GM18505 (cell line): Measurements from ENCODE around the gene ACTN1.

Experiments
- ATAC-seq: cut with Tn5 transposase; IDR thresholded peaks from one replicate; pipeline ENCODE4 v1.9.1; 2021; ENCODE audit not compliant: unreplicated experiment
- POLR2A ChIP-seq: IDR thresholded peaks from 4 replicates; pipeline ENCODE4 v1.6.1; 2011; ENCODE audit warnings: borderline replicate concordance; ENCODE audit not compliant: insufficient read depth, insufficient read length; ENCODE audit errors: extremely low read depth

The ACTN1 gene

DNA sequence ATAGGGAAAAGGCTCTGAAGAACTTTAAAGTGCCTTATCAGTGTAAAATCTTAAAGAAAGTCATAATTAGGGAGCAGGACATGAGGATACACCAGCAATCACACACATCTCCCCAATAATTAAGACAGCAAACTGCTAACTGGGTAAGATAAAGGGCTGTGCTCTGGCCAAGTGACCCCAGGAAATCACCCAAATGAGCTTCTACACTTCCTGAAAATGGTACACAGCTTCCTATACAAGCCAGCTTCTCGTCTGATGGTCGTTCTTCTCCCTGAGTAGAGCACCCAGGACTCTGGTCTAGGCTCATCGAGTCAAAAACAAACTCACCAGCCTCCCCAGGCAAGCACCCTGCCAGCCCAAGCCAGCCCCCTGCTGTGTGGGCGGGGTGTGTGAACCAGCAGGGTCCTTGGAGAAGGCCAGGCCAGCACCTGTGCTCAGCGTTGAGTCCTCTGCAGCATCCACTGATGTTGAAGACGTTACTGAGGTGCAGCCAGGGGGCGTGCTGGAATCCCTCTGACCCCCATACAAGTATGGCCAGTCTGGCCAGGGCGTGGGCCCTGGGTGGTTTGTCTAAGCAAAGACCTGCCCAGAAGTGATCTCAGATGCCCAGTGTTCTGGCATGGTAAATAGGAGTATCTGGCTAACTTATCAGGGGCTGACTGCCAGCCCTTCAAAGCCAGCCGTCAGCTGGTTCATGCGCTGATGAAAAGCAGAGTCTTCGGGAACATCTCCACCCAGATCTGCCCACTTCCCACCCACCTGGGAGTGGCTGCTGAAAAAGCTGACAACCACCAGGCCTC, 41.4 kb downstream of the ACTN1 start:
- TF ChIP-seq POLR2A = no peak
- ATAC-seq = no peak

DNA sequence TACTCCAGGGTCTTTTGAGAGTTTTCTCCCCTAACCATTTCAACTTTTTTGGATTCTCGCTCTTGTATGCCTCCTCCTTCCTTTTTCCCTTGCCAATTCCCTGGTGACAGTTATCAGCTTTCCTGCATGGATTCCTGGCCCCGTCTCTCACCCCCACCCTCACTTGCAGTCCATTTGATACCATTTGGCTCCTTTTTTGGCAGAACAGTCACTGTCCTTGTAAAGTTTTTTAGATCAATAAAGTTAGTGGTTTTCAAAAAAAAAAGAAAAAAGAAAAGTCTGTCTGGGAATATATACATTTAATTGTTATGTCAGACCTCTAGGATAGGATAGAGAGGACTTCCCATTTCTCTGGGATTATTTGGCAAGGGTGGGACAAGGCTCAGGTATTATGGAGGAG, 42.1 kb downstream of the ACTN1 start:
- no peak for ATAC-seq
- no peak for TF ChIP-seq POLR2A

DNA sequence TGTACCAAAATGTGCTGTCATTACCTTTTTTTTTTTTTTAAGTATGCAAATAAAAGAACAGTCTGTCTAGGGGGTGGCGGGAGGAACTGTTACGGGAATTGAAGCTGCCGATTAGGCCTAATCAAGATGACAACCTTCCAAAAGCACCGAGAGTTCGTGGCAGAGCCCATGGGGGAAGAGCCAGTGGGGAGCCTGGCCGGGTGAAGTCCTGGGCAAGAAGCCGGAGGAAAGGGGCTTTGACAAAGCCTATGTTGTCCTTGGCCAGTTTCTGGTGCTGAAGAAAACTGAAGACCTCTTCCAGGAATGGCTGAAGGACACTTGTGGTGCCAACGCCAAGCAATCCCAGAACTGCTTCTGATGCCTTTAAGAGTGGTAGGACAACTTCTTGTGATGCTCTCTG, 42.6 kb downstream of the ACTN1 start:
- no peak for ATAC-seq
- no peak for TF ChIP-seq POLR2A

DNA sequence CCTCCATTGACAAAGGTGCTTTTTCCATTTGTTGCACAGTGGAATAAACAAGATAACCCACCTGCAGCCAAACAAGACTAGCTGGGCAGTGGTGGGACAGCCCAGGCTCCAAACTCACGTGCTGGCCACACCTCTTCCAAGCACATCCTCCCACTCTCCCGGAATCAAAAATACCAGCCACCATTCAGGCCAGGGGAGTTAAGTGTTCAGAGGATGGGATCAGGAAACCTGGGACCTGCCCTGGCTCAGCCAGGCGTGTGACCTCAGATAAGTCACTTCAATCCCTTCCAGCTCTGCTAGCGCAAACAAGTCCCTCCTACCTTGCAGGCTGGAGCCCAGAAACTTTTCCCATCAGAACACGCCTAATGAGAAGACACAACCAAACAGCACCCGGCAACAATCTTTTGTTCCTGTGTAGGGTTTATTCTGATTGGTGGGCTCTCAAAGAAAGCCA, 43.3 kb downstream of the ACTN1 start:
- TF ChIP-seq POLR2A = no peak
- no peak for ATAC-seq

GRCh38 chr14:68934066-68934465, 45.0 kb downstream of the ACTN1 start:
- no peak for TF ChIP-seq POLR2A

GRCh38 chr14:68932686-68933085, 46.4 kb downstream of the ACTN1 start:
- no peak for ATAC-seq
- TF ChIP-seq POLR2A = no peak

More at GRCh38 chr14:68934066-68934465, 45.0 kb downstream of the ACTN1 start:
- ATAC-seq = no peak

DNA sequence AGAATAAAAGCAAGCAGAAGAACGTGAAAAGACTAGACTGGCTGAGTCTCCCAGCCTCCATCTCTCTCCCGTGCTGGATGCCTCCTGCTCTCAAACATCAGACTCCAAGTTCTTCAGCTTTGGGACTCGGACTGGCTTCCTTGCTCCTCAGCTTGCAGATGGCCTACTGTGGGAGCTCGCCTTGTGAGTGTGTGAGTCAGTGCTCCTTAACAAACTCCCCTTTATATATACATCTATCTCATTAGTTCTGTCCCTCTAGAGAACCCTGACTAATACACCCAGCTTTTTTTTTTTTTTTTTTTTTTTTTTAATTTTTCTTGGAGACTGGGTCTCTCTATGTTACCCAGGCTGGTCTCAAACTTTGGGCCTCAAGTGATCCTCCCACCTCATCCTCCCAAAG, 46.9 kb downstream of the ACTN1 start:
- no peak for TF ChIP-seq POLR2A
- ATAC-seq = no peak

DNA sequence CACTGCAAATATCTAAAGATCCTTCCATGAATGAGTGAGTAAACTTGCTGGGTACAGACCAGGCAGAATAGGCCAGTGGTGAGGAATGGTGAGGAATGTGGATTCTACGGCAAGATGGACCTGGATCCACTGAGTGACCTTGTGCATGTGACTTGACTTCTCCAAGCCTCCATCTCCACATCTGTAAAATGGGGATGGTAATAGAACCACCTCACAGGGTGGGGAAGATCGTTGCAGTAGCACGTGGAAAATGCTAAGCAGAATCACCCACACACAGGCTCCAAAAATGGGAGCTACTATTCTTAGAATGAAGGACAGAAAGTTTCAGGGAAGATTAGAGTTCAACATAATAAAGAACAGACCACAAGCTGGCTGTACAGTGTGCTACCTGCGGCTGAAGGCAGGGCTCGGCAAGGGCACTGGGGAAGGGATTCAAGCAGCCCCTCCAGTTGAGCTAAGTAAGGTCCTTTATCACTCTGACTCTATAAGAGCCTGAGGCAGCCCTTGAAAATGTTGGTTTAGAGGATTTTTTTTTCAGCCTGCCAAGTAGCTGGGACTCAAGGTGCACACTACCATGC, 47.5 kb downstream of the ACTN1 start:
- no peak for ATAC-seq
- no peak for TF ChIP-seq POLR2A

DNA sequence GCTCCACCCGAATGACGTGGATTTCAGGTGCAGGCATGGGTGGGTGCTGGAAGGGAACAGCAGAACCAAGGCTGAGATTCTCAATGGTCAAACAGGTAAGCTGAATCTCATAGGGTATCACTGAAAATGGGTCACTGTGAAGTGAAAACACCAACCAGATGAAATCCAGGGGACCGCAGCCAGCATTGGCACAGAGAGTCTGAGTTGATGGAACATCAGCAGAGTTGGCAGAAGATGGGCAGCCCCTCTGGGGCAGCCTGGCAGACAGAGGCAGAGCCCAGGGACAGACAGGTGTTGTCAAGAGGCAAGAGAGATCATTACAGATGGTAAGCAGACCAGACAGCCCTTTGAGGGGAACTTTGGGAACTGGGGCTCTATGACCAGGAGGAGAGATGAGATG, 48.0 kb downstream of the ACTN1 start:
- no peak for TF ChIP-seq POLR2A
- no peak for ATAC-seq

GRCh38 chr14:68929623-68930307, 49.3 kb downstream of the ACTN1 start:
- ATAC-seq = no peak
- no peak for TF ChIP-seq POLR2A

- no peak for ATAC-seq
- TF ChIP-seq POLR2A = no peak
Observed at GRCh38 chr14:68928770-68929550, 50.1 kb downstream of the ACTN1 start.

- TF ChIP-seq POLR2A = no peak
- no peak for ATAC-seq
Observed at GRCh38 chr14:68927956-68928675, 51.0 kb downstream of the ACTN1 start.
